IPS-NIHi7 (cell line): ENCODE measurements around the gene MRPL51.
A peak's percentile ranks its signal among the peaks of the same experiment; 100 is the strongest.
"Not testable (repeated sequence)": the region's sequence is repeated elsewhere in the genome, so short reads cannot be mapped to it uniquely, and the experiment has no call there.

Experiments
- DNase-seq: peaks from one replicate; pipeline ENCODE4 v3.0.0; 2012; ENCODE audit warnings: mixed read lengths; ENCODE audit errors: extremely low spot score

MRPL51 gene

DNA sequence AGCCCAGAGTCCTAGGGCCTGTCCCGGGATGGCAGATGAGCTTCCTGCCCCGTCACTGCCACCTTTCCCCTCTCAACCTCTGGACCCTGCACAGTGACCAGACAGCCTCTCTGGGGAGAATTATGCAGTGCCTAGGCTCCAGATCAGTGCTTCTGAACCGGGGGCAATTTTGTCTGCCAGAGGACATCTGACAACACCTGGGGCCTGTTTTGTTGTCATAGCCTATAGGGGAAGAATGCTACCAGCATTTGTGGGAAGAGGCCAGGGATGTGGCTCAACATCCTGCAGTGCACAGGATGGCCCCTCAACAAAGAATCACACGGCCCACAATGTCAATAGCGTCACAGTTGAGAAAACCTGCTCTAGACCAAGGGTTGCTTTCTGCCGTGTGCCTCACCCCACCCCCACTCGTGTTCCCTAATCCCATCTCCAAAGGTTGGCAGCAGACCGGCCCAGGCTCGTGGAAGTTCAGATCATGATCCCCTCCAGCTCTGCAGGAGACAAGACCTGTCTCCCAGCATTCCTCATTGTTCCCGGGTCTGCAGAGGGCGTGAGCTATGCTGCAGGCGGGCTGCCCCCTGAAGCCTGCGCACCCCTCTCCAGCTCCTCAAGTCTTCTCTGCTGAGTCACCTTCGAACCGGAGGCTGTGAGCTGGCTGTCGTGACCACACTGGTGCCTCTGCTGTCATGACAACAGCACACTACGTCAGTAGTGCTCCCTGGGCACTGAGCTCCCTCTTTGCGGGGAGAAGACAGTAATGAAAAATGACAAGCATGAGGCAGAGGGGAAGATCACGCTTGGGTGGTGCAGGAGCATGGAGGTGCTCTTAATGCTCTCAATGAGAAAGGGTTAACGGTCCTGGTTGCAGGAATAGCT is 39.2 kb upstream of the MRPL51 start:
- peak; percentile 69 for DNase-seq

DNA sequence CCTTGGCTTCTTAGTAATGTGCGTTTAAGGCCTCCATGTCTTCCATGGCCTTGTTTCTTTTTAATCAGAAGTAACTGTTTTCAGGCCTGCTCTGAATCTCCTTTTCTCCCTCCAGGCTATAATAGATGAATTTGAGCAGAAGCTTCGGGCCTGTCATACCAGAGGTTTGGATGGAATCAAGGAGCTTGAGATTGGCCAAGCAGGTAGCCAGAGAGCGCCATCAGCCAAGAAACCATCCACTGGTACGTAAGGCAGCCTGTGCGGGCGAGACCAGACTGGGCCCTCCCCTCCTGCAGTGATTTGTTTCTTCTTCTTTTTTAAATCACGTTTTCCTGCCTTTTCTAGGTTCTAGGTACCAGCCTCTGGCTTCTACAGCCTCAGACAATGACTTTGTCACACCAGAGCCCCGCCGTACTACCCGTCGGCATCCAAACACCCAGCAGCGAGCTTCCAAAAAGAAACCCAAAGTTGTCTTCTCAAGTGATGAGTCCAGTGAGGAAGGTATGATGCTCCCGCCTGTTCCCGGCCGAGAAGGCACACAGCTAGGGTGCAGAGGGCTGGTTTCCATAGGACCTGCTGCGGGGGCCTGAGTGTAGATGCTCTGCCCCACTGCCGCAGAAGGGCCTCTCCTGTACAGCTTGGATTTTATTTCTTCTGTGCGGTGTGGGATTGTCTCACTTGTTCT is 37.7 kb upstream of the MRPL51 start:
- no peak for DNase-seq

DNA sequence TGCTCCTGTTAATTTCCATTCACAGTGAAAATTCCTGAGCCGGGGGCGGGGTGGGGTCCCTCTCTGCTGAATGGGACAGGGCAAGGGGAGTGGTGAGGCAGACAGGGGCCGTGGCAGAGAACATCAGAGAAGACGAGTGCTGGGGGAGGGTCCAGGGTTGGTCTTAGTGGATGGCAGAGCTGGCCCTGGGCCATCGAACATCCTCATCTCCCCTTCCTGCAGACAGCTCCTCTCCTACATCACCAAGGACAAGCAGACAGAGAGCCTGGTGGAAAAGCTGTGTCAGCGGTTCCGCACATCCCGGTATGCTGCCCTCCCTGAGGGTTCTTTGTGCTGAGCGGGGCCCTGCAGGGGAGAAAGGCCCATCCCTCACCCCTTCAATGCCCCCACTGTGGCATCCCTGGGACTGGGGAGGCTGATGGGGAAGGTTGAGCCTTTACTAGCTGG is 36.3 kb upstream of the MRPL51 start:
- DNase-seq = no peak

DNA sequence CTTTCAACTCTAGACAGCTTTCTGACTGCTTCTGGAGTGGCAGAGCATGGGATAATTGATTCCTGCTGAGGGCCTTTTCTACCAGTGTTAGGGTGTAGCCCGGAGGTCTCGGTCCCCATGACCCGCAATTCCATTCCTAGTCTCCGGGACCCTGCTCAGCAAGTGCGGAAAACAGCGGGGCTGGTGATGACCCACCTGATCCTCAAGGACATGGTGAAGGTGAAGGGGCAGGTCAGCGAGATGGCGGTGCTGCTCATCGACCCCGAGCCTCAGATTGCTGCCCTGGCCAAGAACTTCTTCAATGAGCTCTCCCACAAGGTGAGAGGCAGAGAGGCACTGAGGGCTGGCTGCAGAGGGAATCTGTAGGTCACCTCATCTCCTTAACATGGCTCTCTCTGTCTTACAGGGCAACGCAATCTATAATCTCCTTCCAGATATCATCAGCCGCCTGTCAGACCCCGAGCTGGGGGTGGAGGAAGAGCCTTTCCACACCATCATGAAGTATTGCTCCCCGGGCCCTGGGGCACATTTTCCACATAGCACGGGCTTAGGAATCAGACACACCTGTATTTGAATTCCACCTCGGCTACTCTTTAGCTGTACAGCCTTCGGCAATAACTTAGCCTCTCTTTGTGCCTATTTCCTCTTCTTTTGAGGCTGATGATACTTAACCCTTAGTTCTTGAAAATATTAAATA is 35.6 kb upstream of the MRPL51 start:
- DNase-seq = no peak

DNA sequence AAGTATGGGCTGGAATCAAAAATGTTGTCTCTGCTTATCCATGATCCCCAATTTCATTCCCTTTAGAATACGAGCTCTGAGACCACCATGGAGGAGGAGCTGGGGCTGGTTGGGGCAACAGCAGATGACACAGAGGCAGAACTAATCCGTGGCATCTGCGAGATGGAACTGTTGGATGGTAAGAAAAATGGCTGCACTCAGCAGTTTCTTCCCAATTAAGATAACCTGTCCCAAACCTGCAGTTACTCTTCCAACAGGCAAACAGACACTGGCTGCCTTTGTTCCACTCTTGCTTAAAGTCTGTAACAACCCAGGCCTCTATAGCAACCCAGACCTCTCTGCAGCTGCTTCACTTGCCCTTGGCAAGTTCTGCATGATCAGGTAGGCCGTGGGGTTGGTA is 34.6 kb upstream of the MRPL51 start:
- DNase-seq = no peak

DNA sequence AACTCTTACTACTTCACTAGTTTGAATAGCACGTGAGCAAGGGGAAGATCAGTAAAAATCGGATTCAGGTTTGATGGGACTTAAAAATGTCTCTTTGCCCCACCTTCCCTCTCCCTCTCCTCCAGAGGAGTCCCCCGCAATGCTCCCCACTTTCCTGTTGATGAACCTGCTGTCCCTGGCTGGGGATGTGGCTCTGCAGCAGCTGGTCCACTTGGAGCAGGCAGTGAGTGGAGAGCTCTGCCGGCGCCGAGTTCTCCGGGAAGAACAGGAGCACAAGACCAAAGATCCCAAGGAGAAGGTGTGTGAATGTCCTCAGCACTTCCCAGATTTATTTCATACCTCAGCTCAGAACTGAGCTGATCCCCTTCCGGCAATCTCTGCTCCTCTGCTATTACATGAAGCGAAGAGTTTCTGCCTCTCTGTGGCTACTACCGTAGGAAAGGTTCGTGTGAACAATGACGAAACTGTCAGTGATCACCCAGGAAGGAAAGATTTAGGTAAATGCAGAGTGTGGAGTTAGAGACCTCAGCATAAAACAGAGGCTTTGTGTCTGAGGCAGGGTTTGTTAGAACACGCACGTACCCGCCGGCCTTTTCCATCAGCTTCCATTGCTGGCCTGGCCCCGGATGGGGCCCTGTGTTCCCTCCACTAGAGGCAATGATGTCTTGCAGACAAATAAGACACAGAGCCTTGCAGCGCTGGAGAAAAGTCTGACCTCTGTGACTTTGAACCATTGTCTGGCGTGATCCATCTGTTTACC is 33.9 kb upstream of the MRPL51 start:
- no peak for DNase-seq

DNA sequence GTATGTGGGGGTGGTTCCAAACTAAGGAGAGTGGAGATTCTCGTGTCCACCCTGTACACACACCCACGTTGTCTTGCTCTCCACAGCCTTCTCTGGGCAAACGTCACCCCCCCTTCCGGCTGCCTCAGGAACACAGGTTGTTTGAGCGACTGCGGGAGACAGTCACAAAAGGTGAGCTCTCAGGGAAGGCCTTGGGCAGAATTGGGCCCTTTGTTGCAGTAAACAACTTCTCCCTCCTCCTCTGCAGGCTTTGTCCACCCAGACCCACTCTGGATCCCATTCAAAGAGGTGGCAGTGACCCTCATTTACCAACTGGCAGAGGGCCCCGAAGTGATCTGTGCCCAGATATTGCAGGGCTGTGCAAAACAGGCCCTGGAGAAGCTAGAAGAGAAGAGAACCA is 33.1 kb upstream of the MRPL51 start:
- DNase-seq = no peak

DNA sequence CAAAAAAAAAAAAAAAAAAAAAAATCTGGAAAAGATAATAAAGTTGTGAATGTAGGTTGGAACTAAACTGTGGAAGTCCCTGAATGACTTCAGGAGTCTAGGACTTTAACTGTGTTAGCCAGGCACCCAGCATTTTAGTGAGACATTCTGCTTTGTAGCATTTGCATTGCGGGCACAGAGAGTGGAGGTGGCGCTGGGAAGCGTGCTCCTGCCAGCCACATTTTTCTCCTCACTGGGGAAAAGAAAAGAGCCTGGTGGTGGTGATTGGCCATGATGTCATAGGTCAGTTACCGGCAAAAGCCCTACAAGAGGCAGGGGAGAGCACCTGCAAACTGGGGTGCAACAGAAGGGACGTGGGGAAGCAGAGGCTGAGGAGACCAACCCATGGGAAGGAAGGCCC is 31.6 kb upstream of the MRPL51 start:
- DNase-seq = no peak

DNA sequence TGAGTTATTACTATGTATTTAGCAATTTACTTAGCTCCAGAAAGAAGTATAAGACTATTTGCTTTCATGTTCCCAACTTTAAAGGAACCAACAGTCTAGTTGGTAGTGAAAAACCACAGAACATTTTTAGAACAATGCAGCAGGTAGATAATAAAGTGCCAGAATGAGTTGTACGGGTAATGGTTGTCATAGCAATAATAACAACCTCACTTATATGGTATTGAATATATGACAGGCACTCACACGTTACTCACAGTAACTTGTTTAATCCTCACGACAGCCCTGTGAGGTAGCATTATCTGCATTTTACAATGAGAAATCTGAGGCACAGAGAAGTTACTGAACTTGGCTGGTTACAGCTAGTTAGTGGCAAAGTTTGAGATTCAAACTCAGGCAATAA is 30.6 kb upstream of the MRPL51 start:
- DNase-seq = no peak

DNA sequence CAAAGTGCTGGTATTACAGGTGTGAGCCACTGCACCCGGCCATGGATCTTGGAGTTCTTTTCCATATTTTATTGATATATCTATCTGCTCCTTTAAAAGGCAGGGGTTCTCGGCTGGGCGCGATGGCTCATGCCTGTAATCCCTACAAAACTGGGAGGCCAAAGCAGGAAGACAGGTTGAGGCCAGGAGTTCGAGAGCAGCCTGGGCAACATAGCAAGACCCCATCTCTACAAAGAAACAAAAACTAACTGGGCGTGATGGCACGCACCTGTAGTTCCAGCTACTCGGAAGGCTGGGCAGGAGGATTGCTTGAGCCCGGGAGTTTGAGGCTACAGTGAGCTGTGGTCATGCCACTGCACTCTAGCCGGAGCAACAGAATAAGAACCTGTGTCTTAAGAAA is 29.1 kb upstream of the MRPL51 start:
- no peak for DNase-seq

DNA sequence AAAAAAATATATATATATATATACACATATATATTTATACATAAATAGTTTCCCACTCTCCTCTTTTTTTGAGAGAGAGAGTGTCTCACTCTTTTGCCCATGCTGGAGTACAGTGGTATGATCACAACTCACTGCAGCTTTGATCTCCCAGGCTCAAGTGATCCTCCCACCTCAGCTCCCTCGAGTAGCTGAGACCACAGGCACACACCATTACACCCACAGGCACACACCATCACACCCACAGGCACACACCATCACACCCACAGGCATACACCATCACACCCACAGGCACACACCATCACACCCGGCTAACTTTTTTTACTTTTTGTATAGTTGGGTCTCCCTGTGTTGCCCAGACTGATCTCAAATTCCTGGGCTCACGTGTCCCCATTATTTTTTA is 27.1 kb upstream of the MRPL51 start:
- DNase-seq = no peak

DNA sequence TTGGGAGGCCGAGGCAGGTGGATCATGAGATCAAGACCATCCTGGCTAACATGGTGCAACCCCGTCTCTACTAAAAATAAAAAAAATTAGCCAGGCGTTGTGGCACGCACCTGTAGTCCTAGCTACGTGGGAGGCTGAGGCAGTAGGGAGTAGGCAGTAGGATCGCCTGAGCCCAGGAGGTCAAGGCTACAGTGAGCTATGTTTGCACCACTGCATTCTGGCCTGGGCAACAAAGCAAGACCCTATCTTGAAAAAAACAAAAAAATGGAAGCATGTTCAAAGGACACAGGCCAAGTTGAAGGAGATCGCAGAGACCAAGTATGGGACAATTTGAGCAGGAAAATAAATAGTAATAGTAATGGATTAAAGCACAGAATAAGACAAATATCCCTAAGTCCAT is 15.0 kb upstream of the MRPL51 start:
- DNase-seq = no peak

DNA sequence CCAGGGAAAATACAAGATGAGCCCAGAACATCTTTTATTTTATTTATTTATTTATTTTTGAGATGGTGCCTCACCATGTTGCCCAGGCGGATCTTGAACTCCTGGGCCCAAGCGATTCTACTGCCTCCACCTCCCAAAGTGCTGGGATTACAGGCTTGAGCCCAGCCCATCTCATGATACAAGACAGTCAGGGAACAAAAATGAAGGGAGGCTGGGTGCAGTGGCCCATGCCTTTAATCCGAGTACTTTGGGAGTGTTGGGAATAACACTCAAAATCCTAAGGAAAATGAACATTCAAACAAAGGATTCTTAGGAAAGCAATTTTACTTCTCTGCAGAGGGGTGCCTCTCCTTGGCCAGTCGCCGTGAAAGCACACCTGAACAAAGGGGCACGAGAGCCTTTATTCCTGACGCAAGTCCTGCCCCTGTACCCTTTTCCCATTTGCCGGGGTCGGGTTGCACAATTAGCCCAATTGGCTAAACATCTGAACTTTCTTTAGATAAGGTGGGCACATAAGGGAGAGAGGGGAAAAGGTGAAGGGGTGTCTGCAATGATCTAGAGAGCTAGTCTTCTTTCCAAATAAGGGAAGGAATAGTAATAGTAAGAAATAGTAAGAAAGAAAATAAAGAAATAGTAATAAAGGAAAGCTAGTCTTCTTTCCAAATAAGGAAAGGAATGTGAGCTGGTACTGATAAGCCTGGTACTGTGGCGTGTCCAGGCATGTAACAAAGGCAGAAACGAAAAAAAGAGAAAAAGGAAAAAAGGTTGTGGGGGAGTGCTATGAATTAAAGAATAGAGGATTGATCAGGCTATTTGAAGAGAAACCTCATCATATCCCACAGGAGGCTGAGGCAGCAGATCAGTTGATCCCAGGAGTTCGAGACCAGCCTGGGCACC is 14.3 kb upstream of the MRPL51 start:
- peak; percentile 20 for DNase-seq

DNA sequence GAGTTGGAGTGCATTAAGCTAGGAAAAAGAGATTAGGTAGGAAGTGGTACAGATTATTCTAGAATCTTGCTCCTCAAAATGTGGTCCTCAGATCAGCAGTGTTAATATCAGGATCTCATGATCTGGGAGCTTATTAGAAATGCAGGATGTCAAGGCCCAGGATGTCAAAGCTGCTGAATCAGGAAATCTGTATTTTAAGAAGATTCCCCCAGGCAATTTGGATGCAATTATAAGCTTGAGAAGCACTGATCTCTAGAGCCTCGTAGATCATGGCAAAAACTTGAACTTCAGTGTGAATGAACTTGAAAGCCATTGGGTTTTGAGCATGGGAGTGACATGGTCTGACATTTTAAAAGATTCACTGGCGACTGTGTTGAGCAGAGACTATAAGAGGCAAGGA is 7.4 kb upstream of the MRPL51 start:
- no peak for DNase-seq

DNA sequence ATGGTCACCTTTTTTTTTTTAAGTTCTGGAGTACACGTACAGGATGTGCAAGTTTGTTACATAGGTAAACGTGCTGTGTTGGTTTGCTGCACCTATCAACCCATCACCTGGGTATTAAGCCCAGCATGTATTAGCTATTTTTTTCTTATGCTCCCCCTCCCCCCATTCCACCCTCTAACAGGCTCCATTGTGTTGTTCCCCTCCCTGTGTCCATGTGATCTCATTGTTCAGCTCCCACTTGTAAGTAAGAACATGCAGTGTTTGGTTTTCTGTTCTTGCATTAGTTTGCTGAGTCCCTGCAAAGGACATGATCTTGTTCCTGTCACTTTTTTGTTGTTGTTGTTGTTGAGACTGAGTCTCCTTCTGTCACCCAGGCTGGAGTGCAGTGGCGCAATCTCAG is 4.2 kb upstream of the MRPL51 start:
- DNase-seq = not testable (repeated sequence)

DNA sequence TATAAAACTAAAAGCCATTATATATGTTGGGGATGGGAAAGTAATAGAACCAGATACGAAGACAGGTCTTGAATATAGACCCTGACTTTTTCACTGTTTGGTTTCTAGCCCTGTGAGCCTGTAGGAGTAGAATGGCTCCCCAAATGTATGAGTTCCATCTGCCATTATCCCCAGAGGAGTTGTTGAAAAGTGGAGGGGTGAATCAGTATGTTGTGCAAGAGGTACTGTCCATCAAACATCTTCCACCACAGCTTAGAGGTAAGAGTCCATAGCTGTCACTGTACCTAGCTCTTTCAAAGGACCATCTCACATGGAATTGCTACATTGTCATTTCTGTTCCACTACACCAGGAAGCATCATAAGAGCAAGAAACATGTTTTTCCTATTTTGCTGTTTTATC is 1.9 kb upstream of the MRPL51 start:
- no peak for DNase-seq

DNA sequence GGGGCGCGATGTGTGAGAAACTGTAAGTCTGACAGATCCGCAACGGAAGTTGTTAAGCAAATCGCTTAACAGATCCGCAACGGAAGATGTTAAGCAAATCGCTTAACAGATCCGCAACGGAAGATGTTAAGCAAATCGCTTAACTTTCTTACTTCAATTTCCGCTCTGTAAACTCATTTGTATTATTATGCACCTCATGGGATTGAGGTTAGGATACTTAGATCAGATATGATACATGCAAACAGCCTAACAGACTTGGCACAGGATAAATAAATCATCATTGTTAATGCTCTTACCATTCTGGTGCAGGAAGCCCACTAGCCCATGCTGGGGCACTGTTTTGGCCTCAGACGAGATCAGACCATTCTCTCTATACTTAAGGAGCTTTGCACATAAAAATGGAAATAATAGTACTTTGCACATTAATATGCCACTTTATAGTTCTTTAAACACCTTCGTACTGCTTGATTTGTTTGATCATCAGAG is 1.2 kb upstream of the MRPL51 start:
- no peak for DNase-seq

DNA sequence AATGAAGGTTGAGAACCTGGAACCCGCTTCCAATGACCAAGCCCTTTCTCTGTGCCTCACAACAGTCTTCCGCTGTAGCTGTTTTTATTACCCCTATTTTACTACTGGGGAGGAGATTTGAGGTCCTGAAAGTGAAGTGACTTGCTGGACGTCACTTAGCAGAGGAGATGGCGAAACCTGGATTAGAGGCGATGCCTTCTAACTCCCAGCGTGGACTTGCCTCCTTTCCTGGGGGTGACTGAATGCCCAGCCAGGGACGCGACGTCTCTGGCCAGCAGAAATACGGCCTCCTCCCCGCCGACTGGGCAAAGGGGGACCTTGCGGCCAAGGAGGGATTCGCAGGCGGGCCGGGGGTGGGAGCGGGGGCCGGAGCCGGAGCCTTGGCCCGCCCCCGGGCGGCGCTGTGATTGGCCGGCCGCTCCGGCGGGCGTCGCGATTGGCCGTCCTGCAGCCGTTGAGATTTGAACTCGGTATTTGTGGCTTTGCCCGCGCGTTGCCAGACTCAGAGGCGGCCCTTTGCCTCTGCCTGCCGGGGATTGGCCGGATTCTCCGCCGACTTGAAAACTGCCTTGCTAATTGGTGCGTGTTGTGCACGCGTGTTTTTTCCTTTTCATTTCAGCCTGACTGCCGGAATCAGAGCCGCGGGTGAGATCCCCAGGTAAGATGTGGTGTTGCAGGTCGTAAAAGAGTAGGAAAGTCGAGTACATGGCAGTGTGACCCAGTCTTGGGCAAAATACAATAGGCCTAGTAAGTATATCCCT is 615 bp upstream of the MRPL51 start, which contains the start of gene NCAPD2:
Gene NCAPD2 (plus strand): TSS at position 606 of the 761 bp plus-strand sequence. CDS start 997 bp downstream, outside the sequence.
- DNase-seq = peak; percentile 98

DNA sequence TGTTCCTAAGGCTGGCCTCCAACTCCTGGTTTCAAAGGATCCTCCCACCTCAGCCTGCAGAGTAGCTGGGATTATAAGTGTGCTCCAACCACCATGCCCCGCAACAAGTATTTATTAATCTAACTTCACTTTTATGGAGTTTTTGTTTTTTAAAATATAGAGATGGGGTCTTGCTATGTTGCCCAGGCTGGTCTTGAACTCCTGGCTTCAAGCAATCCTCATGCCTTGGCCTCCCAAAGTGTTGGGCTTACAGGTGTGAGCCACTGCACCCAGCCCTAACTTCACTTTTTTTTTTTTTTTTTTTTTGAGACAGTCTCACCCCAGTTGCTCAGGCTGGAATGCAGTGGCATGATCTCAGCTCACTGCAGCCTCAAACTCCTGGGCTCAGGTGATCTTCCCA is 2.4 kb downstream of the MRPL51 start:
- not testable (repeated sequence) for DNase-seq

DNA sequence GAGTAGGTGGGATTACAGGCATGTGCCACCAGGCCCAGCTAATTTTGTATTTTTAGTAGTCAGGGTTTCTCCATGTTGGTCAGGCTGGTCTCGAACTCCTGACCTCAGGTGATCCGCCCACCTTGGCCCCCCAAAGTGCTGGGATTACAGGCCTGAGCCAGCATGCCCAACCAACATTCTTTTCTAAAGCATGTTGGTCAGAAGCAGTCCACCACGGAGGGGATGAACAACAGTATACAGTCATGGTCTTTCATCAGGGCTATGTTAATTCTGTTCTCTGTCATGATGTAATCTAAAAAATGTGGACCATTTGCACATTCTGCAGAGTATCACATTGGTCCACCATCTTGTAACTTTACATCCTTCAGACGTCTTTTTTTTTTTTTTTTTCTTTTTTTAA is 3.6 kb downstream of the MRPL51 start:
- no peak for DNase-seq
